ENCODE measurements around the gene PER2.

Gene PER2

GRCh38 chr2:238236571-238236970, 51.8 kb downstream of the PER2 start:
- H3K9ac ChIP-seq (ENCODE audit: low read length) = no peak overlapping the region
- H3K4me3 ChIP-seq (ENCODE audit: low read length) = no peak overlapping the region
- no peaks in the 10 kb centered on the region for H3K36me3 ChIP-seq (ENCODE audit: control insufficient read depth, insufficient read depth, low read length)
- H3K9me3 ChIP-seq (ENCODE audit: control insufficient read depth, low read length) = no peaks in the 10 kb centered on the region
- H3K4me1 ChIP-seq (ENCODE audit: control insufficient read depth, insufficient read depth, low read length) = no peaks in the 10 kb centered on the region
- H3K27me3 ChIP-seq (ENCODE audit: control insufficient read depth, insufficient read depth, low read length) = peaks cover 23% of the 10 kb centered on the region

- Histone ChIP-seq H3K9me3 (ENCODE audit: control insufficient read depth, low read length) (no peaks in the 10 kb centered on the region), H3K27me3 (ENCODE audit: control insufficient read depth, insufficient read depth, low read length) (peaks cover 30% of the 10 kb centered on the region), H3K4me3 (ENCODE audit: low read length) (no peak overlapping the region), H3K4me1 (ENCODE audit: control insufficient read depth, insufficient read depth, low read length) (no peaks in the 10 kb centered on the region), H3K36me3 (ENCODE audit: control insufficient read depth, insufficient read depth, low read length) (no peaks in the 10 kb centered on the region), H3K9ac (ENCODE audit: low read length) (no peak overlapping the region)
Measured at GRCh38 chr2:238235856-238236255, 52.6 kb downstream of the PER2 start.

DNA sequence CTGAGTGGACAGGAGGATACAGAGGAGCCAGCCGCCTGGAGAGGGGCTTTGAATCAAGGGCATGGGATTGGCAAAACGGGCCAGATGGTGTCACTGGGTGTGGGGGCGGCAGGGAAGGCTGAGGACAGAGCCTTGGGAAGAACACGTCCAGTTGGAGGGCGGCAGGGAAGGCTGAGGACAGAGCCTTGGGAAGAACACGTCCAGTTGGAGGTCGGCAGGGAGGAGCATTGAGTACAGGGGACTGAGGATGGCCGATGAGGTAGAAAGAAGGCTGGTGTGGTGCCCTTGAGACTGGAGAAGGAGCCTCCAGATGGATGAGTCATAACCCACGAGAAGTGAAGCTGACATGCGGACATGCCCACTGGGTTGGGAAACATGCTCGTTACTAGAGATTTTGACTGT, 53.1 kb downstream of the PER2 start:
- no peaks in the 10 kb centered on the region for H3K9me3 ChIP-seq (ENCODE audit: control insufficient read depth, low read length)
- peaks cover 33% of the 10 kb centered on the region for H3K27me3 ChIP-seq (ENCODE audit: control insufficient read depth, insufficient read depth, low read length)
- no peak overlapping the region for H3K9ac ChIP-seq (ENCODE audit: low read length)
- H3K4me3 ChIP-seq (ENCODE audit: low read length) = no peak overlapping the region
- no peaks in the 10 kb centered on the region for H3K36me3 ChIP-seq (ENCODE audit: control insufficient read depth, insufficient read depth, low read length)
- no peaks in the 10 kb centered on the region for H3K4me1 ChIP-seq (ENCODE audit: control insufficient read depth, insufficient read depth, low read length)

DNA sequence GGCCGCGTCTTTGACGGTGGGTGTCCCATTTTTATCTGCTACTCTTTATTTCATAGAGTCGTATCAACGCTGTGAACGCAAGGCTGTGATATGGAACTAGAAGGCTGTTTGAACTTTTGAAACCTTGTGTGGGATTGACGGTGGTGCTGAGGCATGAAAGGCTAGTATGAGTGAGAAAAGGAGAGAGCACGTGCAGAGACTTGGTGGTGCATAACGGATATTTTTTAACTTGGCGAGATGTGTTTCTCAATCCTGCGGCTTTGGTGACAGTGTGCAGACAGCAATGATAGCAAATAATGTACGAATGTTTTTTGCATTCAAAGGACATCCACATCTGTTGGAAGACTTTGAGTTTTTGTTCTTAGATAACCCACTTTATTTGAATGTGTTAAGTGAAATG, 54.8 kb downstream of the PER2 start:
- Histone ChIP-seq H3K36me3 (ENCODE audit: control insufficient read depth, insufficient read depth, low read length) (no peaks in the 10 kb centered on the region), H3K27me3 (ENCODE audit: control insufficient read depth, insufficient read depth, low read length) (peaks cover 27% of the 10 kb centered on the region), H3K4me3 (ENCODE audit: low read length) (no peak overlapping the region), H3K9ac (ENCODE audit: low read length) (no peak overlapping the region), H3K4me1 (ENCODE audit: control insufficient read depth, insufficient read depth, low read length) (no peaks in the 10 kb centered on the region), H3K9me3 (ENCODE audit: control insufficient read depth, low read length) (no peaks in the 10 kb centered on the region)

DNA sequence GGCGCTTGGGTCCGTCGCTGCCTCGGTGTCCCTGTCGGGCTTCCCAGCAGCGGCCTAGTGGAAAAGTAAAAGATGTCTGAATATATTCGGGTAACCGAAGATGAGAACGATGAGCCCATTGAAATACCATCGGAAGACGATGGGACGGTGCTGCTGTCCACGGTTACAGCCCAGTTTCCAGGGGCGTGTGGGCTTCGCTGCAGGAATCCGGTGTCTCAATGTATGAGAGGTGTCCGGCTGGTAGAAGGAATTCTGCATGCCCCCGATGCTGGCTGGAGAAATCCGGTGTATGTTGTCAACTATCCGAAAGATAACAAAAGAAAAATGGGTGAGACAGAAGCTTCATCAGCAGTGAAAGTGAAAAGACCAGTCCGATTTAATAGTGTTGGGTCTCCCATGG, 56.6 kb downstream of the PER2 start:
- H3K4me1 ChIP-seq (ENCODE audit: control insufficient read depth, insufficient read depth, low read length) = peaks cover 9% of the 10 kb centered on the region
- H3K27me3 ChIP-seq (ENCODE audit: control insufficient read depth, insufficient read depth, low read length) = peaks cover 22% of the 10 kb centered on the region
- H3K4me3 ChIP-seq (ENCODE audit: low read length) = no peak overlapping the region
- H3K9me3 ChIP-seq (ENCODE audit: control insufficient read depth, low read length) = no peaks in the 10 kb centered on the region
- H3K36me3 ChIP-seq (ENCODE audit: control insufficient read depth, insufficient read depth, low read length) = no peaks in the 10 kb centered on the region
- no peak overlapping the region for H3K9ac ChIP-seq (ENCODE audit: low read length)

DNA sequence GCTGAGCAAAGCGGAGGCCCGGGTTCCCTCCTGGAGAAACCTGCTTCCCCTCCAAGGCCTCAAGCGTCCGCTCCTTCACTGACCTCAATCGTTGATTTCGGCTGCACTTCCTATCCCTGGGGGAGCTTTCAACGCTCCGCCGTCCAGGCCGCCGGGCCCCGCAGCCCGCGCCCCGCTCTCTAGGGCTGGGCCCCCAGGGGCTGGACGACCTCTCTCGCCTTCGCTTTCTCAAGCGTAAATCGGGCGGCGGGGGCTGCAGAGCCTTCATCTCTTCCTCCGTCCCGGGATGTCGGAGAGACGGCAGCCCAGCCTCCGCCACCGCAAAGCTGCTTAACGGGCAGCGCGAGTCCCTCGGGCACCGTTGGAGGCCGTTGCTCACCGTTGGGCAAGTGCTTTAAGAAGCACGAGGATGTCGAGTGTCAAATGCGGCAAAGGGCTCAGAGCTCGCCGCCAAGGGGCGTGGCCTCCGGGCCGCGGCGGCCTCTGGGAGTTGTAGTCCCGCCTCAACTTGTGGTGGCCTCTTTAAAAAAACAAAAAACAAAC, 57.1 kb downstream of the PER2 start:
- Histone ChIP-seq H3K9ac (ENCODE audit: low read length) (no peak overlapping the region), H3K36me3 (ENCODE audit: control insufficient read depth, insufficient read depth, low read length) (no peaks in the 10 kb centered on the region), H3K27me3 (ENCODE audit: control insufficient read depth, insufficient read depth, low read length) (peaks cover 22% of the 10 kb centered on the region), H3K9me3 (ENCODE audit: control insufficient read depth, low read length) (no peaks in the 10 kb centered on the region), H3K4me3 (ENCODE audit: low read length) (no peak overlapping the region), H3K4me1 (ENCODE audit: control insufficient read depth, insufficient read depth, low read length) (peaks cover 9% of the 10 kb centered on the region)

DNA sequence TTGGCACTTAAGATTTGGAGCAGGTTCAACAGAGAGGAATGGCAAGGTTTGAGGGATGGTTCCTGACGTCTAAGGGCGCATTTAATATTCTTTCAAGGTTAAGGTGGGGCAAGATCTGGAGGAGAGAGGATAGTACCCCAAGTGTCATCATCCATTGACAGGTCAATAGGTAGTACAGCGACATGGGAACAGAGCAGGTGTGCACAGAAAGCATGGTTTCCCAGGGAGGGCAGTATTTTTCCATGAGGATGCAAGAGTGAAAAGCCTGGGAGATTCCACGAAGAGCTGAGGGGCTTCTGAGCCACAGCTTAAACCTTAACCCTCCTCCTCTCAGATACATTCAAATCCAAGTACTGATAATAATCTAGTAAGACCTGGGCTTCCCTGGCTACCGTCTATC, 57.7 kb downstream of the PER2 start:
- Histone ChIP-seq H3K4me3 (ENCODE audit: low read length) (no peak overlapping the region), H3K9me3 (ENCODE audit: control insufficient read depth, low read length) (no peaks in the 10 kb centered on the region), H3K4me1 (ENCODE audit: control insufficient read depth, insufficient read depth, low read length) (peaks cover 9% of the 10 kb centered on the region), H3K27me3 (ENCODE audit: control insufficient read depth, insufficient read depth, low read length) (peaks cover 22% of the 10 kb centered on the region), H3K36me3 (ENCODE audit: control insufficient read depth, insufficient read depth, low read length) (no peaks in the 10 kb centered on the region), H3K9ac (ENCODE audit: low read length) (no peak overlapping the region)

DNA sequence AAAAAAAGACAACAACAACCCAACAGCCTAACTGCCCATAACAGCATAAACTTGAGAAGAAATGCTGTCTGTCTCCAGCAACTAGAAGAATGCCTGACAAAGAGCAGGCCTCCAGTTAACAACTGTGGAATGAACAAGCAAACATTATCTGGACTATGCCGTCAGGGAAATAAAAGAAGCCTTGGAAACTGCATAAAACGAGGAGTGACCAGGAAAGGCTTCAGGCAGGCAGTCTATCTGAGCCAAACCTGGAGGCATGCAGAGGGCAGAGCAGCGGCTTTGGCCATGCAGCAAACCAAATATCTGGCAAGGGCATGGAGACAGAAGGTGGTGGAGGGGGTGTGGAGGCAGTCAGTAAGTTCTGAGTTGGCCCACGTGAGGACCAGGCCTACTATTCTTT, 59.7 kb downstream of the PER2 start:
- Histone ChIP-seq H3K9ac (ENCODE audit: low read length) (no peak overlapping the region), H3K36me3 (ENCODE audit: control insufficient read depth, insufficient read depth, low read length) (no peaks in the 10 kb centered on the region), H3K9me3 (ENCODE audit: control insufficient read depth, low read length) (no peaks in the 10 kb centered on the region), H3K27me3 (ENCODE audit: control insufficient read depth, insufficient read depth, low read length) (peaks cover 19% of the 10 kb centered on the region), H3K4me3 (ENCODE audit: low read length) (no peak overlapping the region), H3K4me1 (ENCODE audit: control insufficient read depth, insufficient read depth, low read length) (peaks cover 9% of the 10 kb centered on the region)

- H3K4me3 ChIP-seq (ENCODE audit: low read length) = no peak overlapping the region
- H3K9me3 ChIP-seq (ENCODE audit: control insufficient read depth, low read length) = no peaks in the 10 kb centered on the region
- H3K27me3 ChIP-seq (ENCODE audit: control insufficient read depth, insufficient read depth, low read length) = peaks cover 19% of the 10 kb centered on the region
- H3K9ac ChIP-seq (ENCODE audit: low read length) = no peak overlapping the region
- peaks cover 9% of the 10 kb centered on the region for H3K4me1 ChIP-seq (ENCODE audit: control insufficient read depth, insufficient read depth, low read length)
- no peaks in the 10 kb centered on the region for H3K36me3 ChIP-seq (ENCODE audit: control insufficient read depth, insufficient read depth, low read length)
Measured at GRCh38 chr2:238227587-238228032, 60.8 kb downstream of the PER2 start.

DNA sequence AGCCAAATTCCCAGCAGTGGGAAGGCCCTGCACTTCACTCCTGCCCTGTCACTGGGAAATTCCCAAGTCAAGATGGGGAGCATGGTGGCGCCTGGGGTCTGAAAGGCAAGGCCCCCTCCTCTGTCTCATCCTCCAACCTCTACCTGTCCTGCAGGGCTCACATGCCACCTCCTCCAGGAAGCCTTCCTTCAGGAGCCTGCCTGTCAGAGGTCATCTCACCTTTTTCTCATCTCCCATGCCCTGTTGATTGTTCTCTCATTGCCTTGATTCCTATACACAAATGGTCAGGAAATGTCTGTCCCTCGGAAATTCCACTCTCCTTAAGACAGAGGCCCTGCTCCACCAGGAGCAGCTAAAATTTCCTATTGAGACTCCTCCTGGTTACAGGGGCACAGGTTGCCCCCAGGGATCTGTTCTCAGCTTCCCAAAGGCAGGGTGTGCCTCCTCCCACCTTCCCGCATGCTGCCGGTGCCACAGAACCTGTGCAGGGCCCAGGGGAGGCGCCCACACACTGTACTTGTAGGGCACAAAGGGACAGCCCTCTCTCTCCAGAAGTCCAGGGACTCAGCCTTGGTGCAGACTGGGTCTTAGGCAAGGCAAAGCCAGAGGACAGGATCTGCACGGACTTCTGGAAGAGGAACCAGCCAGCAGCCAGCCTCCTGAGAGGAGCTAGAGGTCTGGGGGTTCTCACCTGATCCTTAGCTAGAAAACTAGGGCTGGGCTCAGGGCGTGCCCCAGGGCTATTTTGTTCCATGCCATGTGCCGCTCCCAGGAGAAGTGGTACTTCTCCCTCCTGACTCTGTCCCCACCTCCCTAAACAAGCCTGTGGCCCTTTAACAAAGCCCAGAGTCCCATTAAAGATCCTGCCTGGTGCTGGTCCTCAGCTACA, 61.5 kb downstream of the PER2 start:
- H3K4me3 ChIP-seq (ENCODE audit: low read length) = no peak overlapping the region
- no peaks in the 10 kb centered on the region for H3K36me3 ChIP-seq (ENCODE audit: control insufficient read depth, insufficient read depth, low read length)
- H3K4me1 ChIP-seq (ENCODE audit: control insufficient read depth, insufficient read depth, low read length) = peaks cover 9% of the 10 kb centered on the region
- H3K27me3 ChIP-seq (ENCODE audit: control insufficient read depth, insufficient read depth, low read length) = peaks cover 14% of the 10 kb centered on the region
- no peak overlapping the region for H3K9ac ChIP-seq (ENCODE audit: low read length)
- no peaks in the 10 kb centered on the region for H3K9me3 ChIP-seq (ENCODE audit: control insufficient read depth, low read length)

- Histone ChIP-seq H3K27me3 (ENCODE audit: control insufficient read depth, insufficient read depth, low read length) (peaks cover 5% of the 10 kb centered on the region), H3K4me1 (ENCODE audit: control insufficient read depth, insufficient read depth, low read length) (peaks cover 9% of the 10 kb centered on the region), H3K9me3 (ENCODE audit: control insufficient read depth, low read length) (no peaks in the 10 kb centered on the region), H3K9ac (ENCODE audit: low read length) (no peak overlapping the region), H3K36me3 (ENCODE audit: control insufficient read depth, insufficient read depth, low read length) (no peaks in the 10 kb centered on the region), H3K4me3 (ENCODE audit: low read length) (no peak overlapping the region)
Measured at GRCh38 chr2:238225911-238226697, 62.3 kb downstream of the PER2 start.

GRCh38 chr2:238225121-238225520, 63.3 kb downstream of the PER2 start:
- peaks cover 9% of the 10 kb centered on the region for H3K4me1 ChIP-seq (ENCODE audit: control insufficient read depth, insufficient read depth, low read length)
- no peaks in the 10 kb centered on the region for H3K36me3 ChIP-seq (ENCODE audit: control insufficient read depth, insufficient read depth, low read length)
- H3K4me3 ChIP-seq (ENCODE audit: low read length) = no peak overlapping the region
- H3K9me3 ChIP-seq (ENCODE audit: control insufficient read depth, low read length) = no peaks in the 10 kb centered on the region
- no peaks in the 10 kb centered on the region for H3K27me3 ChIP-seq (ENCODE audit: control insufficient read depth, insufficient read depth, low read length)
- no peak overlapping the region for H3K9ac ChIP-seq (ENCODE audit: low read length)

Data from mucosa of stomach (tissue), 1 donor.